SK-N-MC (cell line): ENCODE data around the gene TMEM185B.

Source experiments
- DNase-seq: peaks from one replicate; pipeline ENCODE4 v3.0.0-alpha.2; 2011; ENCODE audit warnings: low read depth, low spot score
- H3K27ac ChIP-seq: fragments of 200-600 bp; sonication (generic); 2 replicates; pipeline ENCODE4 v1.5.1; 2016; ENCODE audit warnings: mixed run types
- H3K36me3 ChIP-seq: fragments of 200-600 bp; sonication (generic); 2 replicates; pipeline ENCODE4 v1.6.1; 2017; ENCODE audit warnings: antibody characterized with exemption, low read length, mixed read lengths; ENCODE audit not compliant: insufficient read depth
- H3K4me3 ChIP-seq: fragments of 200-600 bp; sonication (generic); 2 replicates; pipeline ENCODE4 v1.5.1; 2016
- H3K9ac ChIP-seq: fragments of 200-600 bp; sonication (generic); 2 replicates; pipeline ENCODE4 v1.8.0; 2017; ENCODE audit warnings: mixed run types, mixed read lengths; ENCODE audit not compliant: insufficient read length
- H3K9me3 ChIP-seq: fragments of 200-600 bp; sonication (generic); 2 replicates; pipeline ENCODE4 v1.6.1; 2017; ENCODE audit warnings: low read depth, mild to moderate bottlenecking, antibody characterized with exemption, low read length, moderate library complexity, mixed read lengths
- EZH2 ChIP-seq: fragments of 200-600 bp; sonication (generic); IDR thresholded peaks from one replicate; pipeline ENCODE4 v1.6.1; 2017; ENCODE audit warnings: antibody characterized with exemption
- FOXP2 ChIP-seq: optimal IDR thresholded peaks from 2 replicates; pipeline ENCODE3; 2011; ENCODE audit warnings: mild to moderate bottlenecking, moderate library complexity; ENCODE audit not compliant: insufficient read depth; ENCODE audit errors: extremely low read length, control extremely low read depth
- POLR2AphosphoS5 ChIP-seq: IDR thresholded peaks from 2 replicates; pipeline ENCODE4 v1.6.1; 2012; ENCODE audit warnings: mild to moderate bottlenecking, low read depth, low read length, borderline replicate concordance

TMEM185B gene

DNA sequence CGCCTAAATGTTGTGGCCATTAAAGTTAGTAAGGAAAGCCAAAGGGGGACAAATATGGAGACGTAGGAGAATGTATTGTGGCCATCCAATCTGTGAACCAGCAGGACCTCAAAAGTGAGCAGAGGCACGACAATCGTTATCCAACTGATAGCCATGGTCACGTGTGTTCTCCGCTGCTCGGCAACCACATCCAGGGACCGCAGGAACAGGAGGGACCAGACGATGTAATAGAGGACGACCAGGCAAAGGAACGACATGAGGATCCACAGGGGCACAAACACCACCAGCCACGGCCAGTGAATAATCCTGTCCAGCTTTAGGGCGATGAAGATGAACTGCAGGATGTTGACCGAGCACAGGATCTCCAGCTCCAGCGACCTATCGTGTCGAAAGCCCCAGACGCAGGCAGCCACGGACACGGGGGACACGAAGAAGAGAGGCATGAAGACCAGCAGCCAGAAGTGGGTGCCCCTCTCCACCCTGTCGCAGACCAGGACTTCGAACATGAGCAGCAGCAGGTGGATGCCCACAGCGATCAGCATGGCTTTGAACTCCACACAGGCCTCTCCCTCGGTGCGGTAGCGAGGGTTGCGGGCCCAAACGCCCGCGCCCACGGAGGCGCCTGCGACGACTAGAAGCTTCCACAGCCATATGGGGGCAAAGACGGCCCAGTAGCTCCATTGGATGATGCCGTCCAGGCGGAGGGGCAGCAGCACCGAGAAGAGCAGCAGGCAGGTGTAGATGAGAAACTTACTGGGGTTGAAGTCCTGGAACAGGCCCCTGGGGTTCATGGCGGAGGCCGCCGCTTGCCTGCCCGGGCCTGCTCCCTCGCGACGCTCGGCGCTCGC lies 790 bp downstream of the TMEM185B start:
- Histone ChIP-seq H3K9ac (peak overlapping the region; percentile 89), H3K9me3 (no peaks in the 10 kb centered on the region), H3K36me3 (peaks cover 16% of the 10 kb centered on the region), H3K27ac (no peak overlapping the region), H3K4me3 (peak overlapping the region; percentile 88)
- no peak for DNase-seq
- no peak for TF ChIP-seq EZH2
- no peak for TF ChIP-seq FOXP2

DNA sequence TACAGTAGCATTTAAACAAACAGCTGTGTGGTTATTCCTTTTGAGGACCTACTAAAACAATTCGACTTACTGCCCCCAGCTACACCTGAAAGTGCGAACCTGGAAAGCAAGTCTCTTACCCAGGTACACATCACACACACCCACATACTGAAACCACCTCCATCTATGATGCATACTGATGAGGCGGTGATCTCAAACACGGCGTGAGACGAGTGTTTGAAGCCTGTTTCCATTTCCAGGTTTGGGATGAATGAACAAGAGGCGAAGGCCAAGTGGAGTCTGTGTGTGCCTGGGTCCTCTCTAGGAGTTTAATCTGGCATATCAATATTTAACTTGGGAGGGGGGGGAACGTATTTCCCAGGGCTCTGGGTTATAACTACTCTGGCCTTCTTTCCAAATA lies 1.6 kb downstream of the TMEM185B start:
- H3K27ac ChIP-seq, result no peak overlapping the region

DNA sequence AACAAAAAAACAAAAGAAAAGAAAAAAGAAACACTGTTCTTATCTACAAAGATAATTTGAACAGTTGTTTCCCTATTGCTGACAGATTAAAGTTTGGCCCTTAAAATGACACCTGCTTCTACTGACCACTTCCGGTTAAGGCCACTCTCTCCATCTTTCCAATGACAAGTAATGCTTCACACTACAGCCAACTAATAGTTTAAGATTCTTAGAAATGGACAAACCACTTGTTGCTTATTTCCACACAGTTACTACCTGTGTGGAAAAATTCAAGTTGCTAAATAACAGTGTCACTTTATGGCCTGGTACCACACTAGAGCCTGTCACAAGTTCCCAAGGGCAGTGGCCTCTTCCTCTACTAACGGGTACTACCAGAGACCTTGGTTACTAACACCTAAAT lies 2.4 kb downstream of the TMEM185B start:
- H3K9me3 ChIP-seq, result no peaks in the 10 kb centered on the region
- H3K4me3 ChIP-seq, result peak overlapping the region; percentile 88
- no peak for DNase-seq
- no peak overlapping the region for H3K9ac ChIP-seq
- H3K36me3 ChIP-seq, result peaks cover 16% of the 10 kb centered on the region
- no peak overlapping the region for H3K27ac ChIP-seq
- no peak for TF ChIP-seq POLR2AphosphoS5
- TF ChIP-seq FOXP2, result no peak
- no peak for TF ChIP-seq EZH2

More for the DNA sequence above, 1.6 kb downstream of the TMEM185B start:
- no peak overlapping the region for H3K9ac ChIP-seq
- H3K4me3 ChIP-seq, result peak overlapping the region; percentile 88
- no peak for DNase-seq
- TF ChIP-seq POLR2AphosphoS5, result no peak
- TF ChIP-seq EZH2, result no peak
- TF ChIP-seq FOXP2, result no peak
- no peaks in the 10 kb centered on the region for H3K9me3 ChIP-seq
- peaks cover 16% of the 10 kb centered on the region for H3K36me3 ChIP-seq

DNA sequence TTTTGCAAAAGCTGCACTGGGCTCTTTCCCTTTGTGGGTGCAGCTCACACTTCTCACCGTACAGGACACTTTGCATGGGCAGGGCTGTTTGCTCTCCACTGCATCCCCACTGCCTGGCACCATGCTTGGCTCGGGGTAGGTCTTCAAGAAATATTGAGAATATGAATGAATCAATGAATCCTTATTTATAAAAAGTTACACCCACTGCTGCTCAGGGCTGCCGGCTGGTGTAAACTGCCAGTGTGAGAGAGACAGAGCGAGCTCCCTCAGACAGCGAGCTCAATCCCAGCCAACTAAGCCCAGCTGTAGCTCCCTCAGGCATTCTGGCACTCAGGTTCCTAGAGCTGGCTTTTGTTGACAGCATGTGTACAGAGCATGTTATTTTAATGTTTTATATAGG lies 3.4 kb downstream of the TMEM185B start:
- TF ChIP-seq EZH2 (no peak), FOXP2 (no peak), POLR2AphosphoS5 (no peak)
- Histone ChIP-seq H3K4me3 (0 out of 2 replicates have a peak overlapping the region, but pooled peaks have one; percentile 0), H3K27ac (no peak overlapping the region), H3K36me3 (peaks cover 16% of the 10 kb centered on the region), H3K9ac (no peak overlapping the region), H3K9me3 (no peaks in the 10 kb centered on the region)
- no peak for DNase-seq

DNA sequence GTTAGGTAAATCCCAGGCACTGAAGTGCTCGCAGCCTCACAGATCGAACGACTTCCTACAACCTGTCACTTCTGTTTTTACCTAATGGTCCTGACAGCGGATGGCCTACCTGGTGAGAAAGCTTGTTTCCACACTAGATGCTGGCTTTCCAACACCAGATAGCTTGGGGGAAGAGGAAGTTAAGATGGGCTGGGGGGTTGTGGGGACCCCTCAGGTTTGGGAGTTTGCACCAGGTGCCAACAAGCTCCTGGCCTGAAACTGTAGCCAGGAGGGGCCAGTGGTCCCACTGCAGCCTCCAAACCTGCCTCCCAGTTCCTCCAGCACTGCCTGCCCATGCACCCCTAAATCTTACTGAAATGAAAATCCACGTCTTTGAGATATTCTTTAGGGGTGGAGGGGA lies 3.9 kb downstream of the TMEM185B start:
- H3K27ac ChIP-seq, result no peak overlapping the region
- peaks cover 16% of the 10 kb centered on the region for H3K36me3 ChIP-seq
- no peak for DNase-seq
- no peaks in the 10 kb centered on the region for H3K9me3 ChIP-seq
- no peak overlapping the region for H3K4me3 ChIP-seq
- no peak overlapping the region for H3K9ac ChIP-seq
- TF ChIP-seq POLR2AphosphoS5, result no peak
- TF ChIP-seq EZH2, result no peak
- no peak for TF ChIP-seq FOXP2

DNA sequence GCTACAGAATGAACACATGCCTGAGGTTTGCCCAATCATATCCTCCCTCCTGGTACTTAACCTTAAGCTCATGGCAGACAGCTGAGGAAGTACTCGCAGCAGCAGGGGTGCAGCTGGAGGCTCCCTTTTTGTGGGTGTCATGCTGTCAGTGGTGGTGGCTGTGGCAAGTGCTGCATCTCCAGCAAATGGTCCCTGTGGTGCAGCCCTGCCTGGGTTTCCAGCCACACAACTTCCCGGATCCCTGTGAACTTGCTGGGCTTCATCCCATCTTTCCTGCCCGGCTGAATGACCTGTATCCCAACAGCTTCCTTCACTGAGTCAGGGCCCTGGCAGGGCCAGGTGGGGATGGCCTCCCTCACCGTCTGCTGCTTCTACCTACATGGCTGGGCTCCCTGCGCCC lies 5.0 kb downstream of the TMEM185B start:
- Histone ChIP-seq H3K9ac (no peak overlapping the region), H3K9me3 (no peaks in the 10 kb centered on the region), H3K4me3 (no peak overlapping the region), H3K27ac (no peak overlapping the region), H3K36me3 (peaks cover 16% of the 10 kb centered on the region)
- no peak for TF ChIP-seq POLR2AphosphoS5
- TF ChIP-seq EZH2, result no peak
- no peak for TF ChIP-seq FOXP2
- DNase-seq, result no peak

DNA sequence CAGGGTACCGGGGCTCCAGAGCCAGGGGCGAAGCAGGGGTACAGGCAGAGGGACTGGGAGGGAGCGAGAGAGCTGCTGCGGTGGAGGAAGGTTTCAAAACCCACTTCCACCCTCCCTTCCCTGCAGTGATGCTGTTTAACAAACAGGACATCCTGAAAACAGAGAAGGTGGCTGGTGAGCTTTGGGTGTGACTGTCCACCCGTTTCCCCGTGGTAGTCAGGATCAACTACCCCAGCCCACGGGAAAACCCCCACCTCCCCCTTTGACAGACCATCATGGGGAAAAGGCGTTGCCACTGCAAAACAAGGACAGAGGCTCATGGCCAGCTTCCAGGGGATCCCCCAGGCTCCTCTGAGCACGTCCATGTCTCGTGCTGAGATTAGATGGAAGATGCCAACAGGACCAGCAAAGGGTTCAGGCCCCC lies 12.9 kb downstream of the TMEM185B start:
- no peak for DNase-seq

DNA sequence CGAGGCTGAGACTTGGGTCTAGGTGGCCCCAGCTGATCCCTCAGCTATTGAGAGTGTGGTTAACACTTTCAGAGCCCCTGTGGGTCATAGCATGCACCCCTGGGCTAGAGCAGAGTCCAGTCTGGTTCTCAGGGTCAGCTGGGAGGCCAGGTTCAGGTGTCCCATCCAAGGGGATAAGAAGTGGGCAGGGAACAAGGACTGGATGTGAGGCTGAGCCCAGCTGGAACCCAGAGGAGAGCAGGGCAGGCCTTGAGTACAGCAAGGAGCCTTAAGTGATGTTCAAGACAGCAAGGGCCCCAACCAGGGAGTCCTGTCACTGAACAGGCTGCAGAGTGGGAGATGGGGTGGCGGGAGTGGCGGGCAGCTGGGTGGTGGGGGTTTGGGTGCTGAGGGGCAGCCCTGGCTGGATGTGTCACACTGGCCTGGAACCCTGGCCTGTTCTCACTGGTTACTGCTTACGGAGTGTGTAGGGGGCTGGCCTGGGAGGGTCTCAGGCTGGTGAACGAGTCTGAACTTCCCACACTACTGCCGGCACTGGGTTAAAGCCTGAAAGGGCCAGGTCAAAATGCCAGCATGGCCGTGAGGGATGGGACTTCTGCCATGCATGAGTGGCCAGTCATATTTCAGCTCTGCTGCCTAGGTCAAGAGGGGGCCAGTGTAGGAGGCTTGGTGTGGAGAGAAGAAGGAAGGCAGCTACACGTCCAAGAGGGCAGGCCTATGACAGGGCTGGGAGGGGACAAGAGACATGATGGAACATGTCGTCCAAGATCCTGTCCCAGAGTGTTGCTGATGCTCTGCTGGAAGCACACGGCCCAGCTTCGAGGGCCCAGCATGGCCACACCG lies 13.6 kb downstream of the TMEM185B start:
- DNase-seq, result no peak
- Histone ChIP-seq H3K27ac (no peak overlapping the region), H3K4me3 (no peak overlapping the region), H3K9ac (no peak overlapping the region), H3K36me3 (no peaks in the 10 kb centered on the region), H3K9me3 (no peaks in the 10 kb centered on the region)
- TF ChIP-seq POLR2AphosphoS5, result no peak
- TF ChIP-seq EZH2, result no peak
- TF ChIP-seq FOXP2, result no peak

More for the DNA sequence above, 12.9 kb downstream of the TMEM185B start:
- H3K27ac ChIP-seq, result no peak overlapping the region
- H3K36me3 ChIP-seq, result no peaks in the 10 kb centered on the region
- no peaks in the 10 kb centered on the region for H3K9me3 ChIP-seq
- no peak for TF ChIP-seq FOXP2
- no peak for TF ChIP-seq EZH2
- TF ChIP-seq POLR2AphosphoS5, result no peak
- H3K9ac ChIP-seq, result no peak overlapping the region
- no peak overlapping the region for H3K4me3 ChIP-seq
